Measurements from ENCODE around the gene PRPH. TPM values are rescaled to one million over a fixed set of nuclear protein-coding genes. Genes with fewer than 3 reads are reported as not detected.

The PRPH gene
- total and polyA plus RNA-seq, 9 of the 15 experiments (the other 6 are each of a cell fraction or from before 2014, with no cell fraction given) = 0.27 to 1.9 (median 1.3) TPM; not detected in 1

- TF ChIP-seq CBFA2T2 (conservative IDR thresholded peaks at IDR 0.05) (no peak), ZFX (CRISPR knock-in tag; IDR thresholded peaks at IDR 0.05) (peak; percentile 43; the same call in 1 of the 2 replicates), NEUROD1 (IDR thresholded peaks at IDR 0.05; ENCODE audit: borderline replicate concordance, low read depth, low read length, partially characterized antibody) (no peak), ARID3B (CRISPR knock-in tag; IDR thresholded peaks at IDR 0.05; ENCODE audit: borderline replicate concordance) (no peak), E2F5 (CRISPR knock-in tag; IDR thresholded peaks at IDR 0.05) (no peak), KLF1 (tag; IDR thresholded peaks at IDR 0.05) (no peak), ZZZ3 (IDR thresholded peaks at IDR 0.05) (no peak), ELF4 (CRISPR knock-in tag; IDR thresholded peaks at IDR 0.05) (no peak), SMAD2 (IDR thresholded peaks at IDR 0.05; ENCODE audit: low read depth, low read length) (no peak), KLF6 (CRISPR knock-in tag; IDR thresholded peaks at IDR 0.05; ENCODE audit: borderline replicate concordance) (no peak), KDM5B (IDR thresholded peaks at IDR 0.05; ENCODE audit: insufficient replicate concordance, low read depth, low read length) (peak; percentile 58), POLR2A (conservative IDR thresholded peaks at IDR 0.05) (0 out of 2 replicates have a peak, but pooled peaks have one; percentile 33), MEIS2 (IDR thresholded peaks at IDR 0.05; ENCODE audit: partially characterized antibody) (no peak), VEZF1 (CRISPR knock-in tag; IDR thresholded peaks at IDR 0.05) (peak; percentile 96), PBX2 (CRISPR knock-in tag; IDR thresholded peaks at IDR 0.05; ENCODE audit: low read depth) (no peak), PBX2 (tag; conservative IDR thresholded peaks at IDR 0.05; ENCODE audit: low read depth) (no peak), ZNF280B (CRISPR knock-in tag; IDR thresholded peaks at IDR 0.05) (no peak)
Measured at GRCh38 chr12:49336645-49337584, 42.0 kb downstream of the PRPH start, which contains the start of gene C1QL4 (continued).

Data from K562 (cell line).